SK-N-SH treated with all-trans-retinoic acid at 6 μM for 48 hours (cell line): ENCODE measurements around the gene KCNJ13.

ENCODE experiments used
- ARNTL ChIP-seq: fragments of 450-650 bp; formaldehyde crosslinking; IDR thresholded peaks from 2 replicates; pipeline ENCODE4 v1.5.0; 2020; ENCODE audit warnings: low read depth, mild to moderate bottlenecking, moderate library complexity, borderline replicate concordance
- BACH2 ChIP-seq: fragments of 250-450 bp; sonication (Bioruptor Pico); IDR thresholded peaks from 2 replicates; pipeline ENCODE4 v1.9.0; 2021; ENCODE audit warnings: mild to moderate bottlenecking, borderline replicate concordance
- CSDC2 ChIP-seq: fragments of 250-450 bp; sonication (Bioruptor Pico); IDR thresholded peaks from 2 replicates; pipeline ENCODE4 v1.5.0; 2020; ENCODE audit warnings: mild to moderate bottlenecking, moderate library complexity
- ESRRG ChIP-seq: fragments of 250-450 bp; sonication (Bioruptor Pico); IDR thresholded peaks from 2 replicates; pipeline ENCODE4 v1.6.1; 2021; ENCODE audit warnings: mild to moderate bottlenecking
- GLIS3 ChIP-seq: fragments of 250-450 bp; sonication (Bioruptor Pico); IDR thresholded peaks from 2 replicates; pipeline ENCODE4 v1.5.0; 2020; ENCODE audit warnings: mild to moderate bottlenecking, moderate library complexity
- OSR1 ChIP-seq: fragments of 250-450 bp; sonication (Bioruptor Pico); IDR thresholded peaks from 2 replicates; pipeline ENCODE4 v1.8.0; 2022; ENCODE audit warnings: moderate library complexity, mild to moderate bottlenecking, inconsistent platforms
- PPARA ChIP-seq: fragments of 250-450 bp; sonication (Bioruptor Pico); IDR thresholded peaks from 2 replicates; pipeline ENCODE4 v1.5.0; 2020; ENCODE audit warnings: mild to moderate bottlenecking, borderline replicate concordance
- SNAI2 ChIP-seq: fragments of 250-450 bp; sonication (Bioruptor Pico); IDR thresholded peaks from 2 replicates; pipeline ENCODE4 v1.5.0; 2020; ENCODE audit warnings: mild to moderate bottlenecking, moderate library complexity
- TCF4 ChIP-seq: fragments of 250-450 bp; sonication (Bioruptor Pico); IDR thresholded peaks from 2 replicates; pipeline ENCODE4 v1.8.0; 2021; ENCODE audit warnings: mild to moderate bottlenecking, moderate library complexity, borderline replicate concordance
- ZFP3 ChIP-seq: fragments of 250-450 bp; sonication (Bioruptor Pico); IDR thresholded peaks from 2 replicates; pipeline ENCODE4 v1.5.0; 2020; ENCODE audit warnings: mild to moderate bottlenecking, moderate library complexity
- ZNF565 ChIP-seq: fragments of 450-650 bp; formaldehyde crosslinking; conservative IDR thresholded peaks from 2 replicates; pipeline ENCODE4 v1.5.0; 2020; ENCODE audit warnings: low read depth, mild to moderate bottlenecking, moderate library complexity
- ZNF70 ChIP-seq: fragments of 450-650 bp; formaldehyde crosslinking; IDR thresholded peaks from 2 replicates; pipeline ENCODE4 v1.5.0; 2020; ENCODE audit warnings: mild to moderate bottlenecking, moderate library complexity
- TF ChIP-seq, protein P1 (sequence below): fragments of 250-450 bp; sonication (Bioruptor Pico); IDR thresholded peaks from 2 replicates; pipeline ENCODE4 v1.8.0; 2020; ENCODE audit warnings: mild to moderate bottlenecking, moderate library complexity, borderline replicate concordance

GRCh38 chr2:232800166-232800565, 23.8 kb upstream of the KCNJ13 start:
- TF ChIP-seq CSDC2 (no peak), TCF4 (CRISPR knock-in tag) (no peak), ZFP3 (CRISPR knock-in tag) (no peak), ZNF565 (CRISPR knock-in tag) (no peak), GLIS3 (CRISPR knock-in tag) (no peak), OSR1 (CRISPR knock-in tag) (no peak), ARNTL (no peak), SNAI2 (CRISPR knock-in tag) (no peak), BACH2 (CRISPR knock-in tag) (no peak), ZNF70 (no peak), ESRRG (no peak), PPARA (CRISPR knock-in tag) (no peak)
- TF ChIP-seq, protein P1, sequence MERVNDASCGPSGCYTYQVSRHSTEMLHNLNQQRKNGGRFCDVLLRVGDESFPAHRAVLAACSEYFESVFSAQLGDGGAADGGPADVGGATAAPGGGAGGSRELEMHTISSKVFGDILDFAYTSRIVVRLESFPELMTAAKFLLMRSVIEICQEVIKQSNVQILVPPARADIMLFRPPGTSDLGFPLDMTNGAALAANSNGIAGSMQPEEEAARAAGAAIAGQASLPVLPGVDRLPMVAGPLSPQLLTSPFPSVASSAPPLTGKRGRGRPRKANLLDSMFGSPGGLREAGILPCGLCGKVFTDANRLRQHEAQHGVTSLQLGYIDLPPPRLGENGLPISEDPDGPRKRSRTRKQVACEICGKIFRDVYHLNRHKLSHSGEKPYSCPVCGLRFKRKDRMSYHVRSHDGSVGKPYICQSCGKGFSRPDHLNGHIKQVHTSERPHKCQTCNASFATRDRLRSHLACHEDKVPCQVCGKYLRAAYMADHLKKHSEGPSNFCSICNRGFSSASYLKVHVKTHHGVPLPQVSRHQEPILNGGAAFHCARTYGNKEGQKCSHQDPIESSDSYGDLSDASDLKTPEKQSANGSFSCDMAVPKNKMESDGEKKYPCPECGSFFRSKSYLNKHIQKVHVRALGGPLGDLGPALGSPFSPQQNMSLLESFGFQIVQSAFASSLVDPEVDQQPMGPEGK: no peak
